GM15510 (cell line): ENCODE data around the gene EIF2B2.
A peak's percentile ranks its signal among the peaks of the same experiment; 100 is the strongest.

Source experiments
- POLR2A ChIP-seq: IDR thresholded peaks from 3 replicates; pipeline ENCODE4 v1.6.1; 2011; ENCODE audit warnings: borderline replicate concordance; ENCODE audit not compliant: insufficient read length; ENCODE audit errors: extremely low read depth

EIF2B2 gene

DNA sequence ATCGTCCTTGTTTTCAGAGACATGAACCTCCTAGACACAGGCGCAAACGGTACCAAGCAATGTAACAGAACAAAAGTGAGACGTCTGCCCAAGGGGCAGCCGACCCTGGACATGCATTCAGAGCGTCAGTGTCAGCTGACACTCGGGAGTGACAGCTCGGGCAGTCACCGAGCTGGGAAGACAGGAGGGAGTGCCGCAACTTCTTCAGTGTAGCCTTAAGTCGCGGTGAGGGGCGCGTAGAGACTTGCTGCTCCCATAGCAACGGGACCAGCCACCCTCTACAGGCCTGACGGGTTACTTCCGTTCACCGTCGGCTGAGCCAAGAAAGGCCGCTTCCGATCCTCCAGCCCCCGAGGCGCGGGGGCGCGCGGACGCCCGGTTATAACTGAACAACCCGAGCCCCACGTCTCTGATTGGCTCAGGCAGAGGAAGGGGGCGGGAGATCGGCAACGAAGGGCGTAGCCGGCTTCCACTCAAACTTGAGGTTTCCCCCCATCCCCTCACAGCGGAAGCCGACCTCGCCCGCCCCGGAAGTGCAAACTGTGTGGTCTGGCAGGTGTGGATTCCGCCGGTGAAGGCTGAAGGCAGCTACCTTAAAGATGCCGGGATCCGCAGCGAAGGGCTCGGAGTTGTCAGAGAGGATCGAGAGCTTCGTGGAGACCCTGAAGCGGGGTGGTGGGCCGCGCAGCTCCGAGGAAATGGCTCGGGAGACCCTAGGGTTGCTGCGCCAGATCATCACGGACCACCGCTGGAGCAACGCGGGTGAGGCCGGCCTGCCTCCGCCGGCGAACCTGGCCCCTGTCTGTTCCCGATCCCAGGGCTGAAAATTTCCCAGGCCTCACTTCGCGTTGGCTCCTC is at the start of gene EIF2B2:
Gene EIF2B2, plus strand, starts transcription at position 530 of the 858 bp plus-strand sequence. Its CDS starts 70 bp downstream, at position 600.
- TF ChIP-seq POLR2A = peak; percentile 63

DNA sequence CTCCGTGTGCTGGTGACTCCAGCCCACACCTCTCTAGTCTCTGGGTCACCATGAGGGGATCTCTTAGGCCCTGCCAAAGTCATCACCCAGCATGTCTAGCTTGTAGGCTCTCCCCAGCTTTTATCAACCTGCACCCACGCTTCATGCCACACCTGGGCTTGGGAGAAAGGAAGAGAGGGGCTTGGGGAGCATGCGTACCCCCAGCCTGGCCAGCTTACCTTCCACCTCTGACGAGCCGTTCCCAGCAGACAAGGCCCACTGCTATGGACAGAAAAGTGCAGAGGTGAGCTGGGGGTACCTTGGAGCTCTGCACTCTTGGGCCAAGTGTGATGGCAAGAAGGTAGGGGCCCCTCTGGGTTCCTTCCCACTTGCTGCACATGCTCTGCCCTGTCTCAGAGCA is 49.0 kb upstream of the EIF2B2 start:
- TF ChIP-seq POLR2A = no peak

DNA sequence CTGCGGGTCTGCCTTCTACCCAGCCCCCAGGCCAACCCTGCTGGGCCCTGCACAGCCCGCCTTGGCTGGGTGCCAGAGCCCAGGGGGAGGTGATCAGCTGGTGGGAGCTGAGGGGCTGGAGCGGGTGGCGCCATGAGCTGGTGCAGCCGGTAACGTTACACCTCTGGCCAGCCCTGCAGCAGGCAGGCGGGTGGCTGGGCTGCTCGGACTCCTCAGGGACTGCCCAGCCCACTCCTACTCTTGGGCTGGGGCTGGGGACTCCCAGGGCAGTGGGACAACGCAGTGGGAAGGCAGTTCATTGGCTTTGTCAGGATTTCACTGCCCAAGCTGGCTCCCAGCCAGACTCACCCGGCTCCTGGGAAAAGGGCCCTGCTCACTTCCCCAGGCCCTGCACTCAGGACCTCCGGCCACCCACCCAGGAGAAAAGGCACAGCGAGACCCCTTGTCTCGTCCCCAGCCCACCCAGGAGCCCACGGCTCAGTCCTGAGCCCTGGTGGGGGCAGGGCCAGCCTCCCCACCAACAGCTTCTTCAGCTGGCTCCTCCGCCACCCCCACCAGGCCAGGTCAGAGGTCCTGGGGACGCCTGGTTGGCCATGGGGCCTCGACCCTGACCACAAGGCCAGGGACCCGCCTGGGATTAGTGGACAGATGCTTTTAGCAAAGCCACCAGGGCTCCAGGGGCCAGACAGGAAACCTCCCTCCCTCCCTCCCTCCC is 48.3 kb upstream of the EIF2B2 start:
- TF ChIP-seq POLR2A = no peak

DNA sequence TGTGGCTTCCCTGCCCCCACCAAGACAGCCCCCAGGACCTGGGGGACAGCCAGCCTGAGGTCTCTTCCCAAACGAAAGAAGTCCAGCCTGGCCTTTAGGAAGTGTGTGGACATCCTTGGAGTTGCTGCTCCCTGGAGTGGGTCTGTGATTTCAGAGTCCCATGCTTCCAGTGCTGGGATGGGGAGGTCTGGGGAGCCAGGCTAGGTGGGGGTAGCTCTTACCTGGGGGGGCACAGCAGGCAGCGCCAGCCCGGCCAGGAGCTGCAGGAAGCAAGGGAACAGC is 47.8 kb upstream of the EIF2B2 start:
- TF ChIP-seq POLR2A = no peak

DNA sequence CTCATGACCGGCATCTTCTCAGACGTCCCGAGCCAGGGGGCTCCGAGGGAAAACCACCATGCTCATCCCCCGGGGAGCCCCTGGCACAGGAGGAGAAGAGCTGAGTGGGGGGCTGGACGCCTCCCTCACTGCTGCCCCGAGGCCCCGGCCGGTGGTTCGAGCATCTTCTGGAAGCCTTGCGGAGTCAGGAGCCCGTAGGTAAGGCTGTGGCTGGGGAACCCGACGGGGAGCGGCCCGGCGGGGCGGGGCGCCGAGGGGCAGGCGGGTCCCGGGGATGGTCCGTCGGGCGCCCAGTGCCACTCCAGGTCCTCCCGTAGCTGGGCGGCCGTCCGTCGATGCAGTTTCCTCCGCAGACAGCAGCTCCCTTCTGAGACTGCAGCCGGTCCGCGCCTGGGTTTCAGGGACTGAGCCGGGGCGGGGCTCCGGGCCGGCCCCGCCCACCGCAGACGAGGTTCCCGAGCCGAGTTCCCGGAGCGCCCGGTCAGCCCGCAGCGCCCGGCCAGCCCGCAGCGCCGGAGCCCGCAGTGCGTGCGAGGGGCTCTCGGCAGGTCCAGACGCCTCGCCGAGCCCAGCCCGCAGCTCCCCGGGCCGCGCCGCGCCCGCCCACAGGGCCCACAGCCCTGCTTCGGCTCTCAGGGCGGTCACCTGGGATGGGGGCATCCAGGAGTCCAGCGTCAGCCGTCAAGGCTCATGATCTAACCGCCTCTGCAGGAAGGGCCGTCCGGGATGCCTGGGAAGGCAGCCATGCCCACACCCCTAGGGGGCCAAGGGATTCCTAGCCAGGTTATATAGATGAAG is 47.3 kb upstream of the EIF2B2 start, which contains the start of gene PGF:
Gene PGF, minus strand, starts transcription at position 369 of the 798 bp plus-strand sequence. Its CDS starts 355 bp downstream, at position 14.
- no peak for TF ChIP-seq POLR2A

DNA sequence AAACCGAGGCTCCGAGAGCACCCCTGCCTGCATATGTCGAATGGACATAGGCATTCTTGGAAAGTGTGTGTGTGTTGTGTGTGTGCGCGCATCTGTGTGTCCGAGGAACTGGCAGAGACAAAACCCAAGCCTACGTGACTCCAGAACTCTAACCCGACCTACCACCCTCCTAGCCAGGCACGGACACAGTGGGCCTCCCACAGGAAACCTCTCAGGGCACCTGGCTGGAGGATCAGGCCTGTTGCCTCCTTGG is 46.8 kb upstream of the EIF2B2 start:
- TF ChIP-seq POLR2A = no peak

DNA sequence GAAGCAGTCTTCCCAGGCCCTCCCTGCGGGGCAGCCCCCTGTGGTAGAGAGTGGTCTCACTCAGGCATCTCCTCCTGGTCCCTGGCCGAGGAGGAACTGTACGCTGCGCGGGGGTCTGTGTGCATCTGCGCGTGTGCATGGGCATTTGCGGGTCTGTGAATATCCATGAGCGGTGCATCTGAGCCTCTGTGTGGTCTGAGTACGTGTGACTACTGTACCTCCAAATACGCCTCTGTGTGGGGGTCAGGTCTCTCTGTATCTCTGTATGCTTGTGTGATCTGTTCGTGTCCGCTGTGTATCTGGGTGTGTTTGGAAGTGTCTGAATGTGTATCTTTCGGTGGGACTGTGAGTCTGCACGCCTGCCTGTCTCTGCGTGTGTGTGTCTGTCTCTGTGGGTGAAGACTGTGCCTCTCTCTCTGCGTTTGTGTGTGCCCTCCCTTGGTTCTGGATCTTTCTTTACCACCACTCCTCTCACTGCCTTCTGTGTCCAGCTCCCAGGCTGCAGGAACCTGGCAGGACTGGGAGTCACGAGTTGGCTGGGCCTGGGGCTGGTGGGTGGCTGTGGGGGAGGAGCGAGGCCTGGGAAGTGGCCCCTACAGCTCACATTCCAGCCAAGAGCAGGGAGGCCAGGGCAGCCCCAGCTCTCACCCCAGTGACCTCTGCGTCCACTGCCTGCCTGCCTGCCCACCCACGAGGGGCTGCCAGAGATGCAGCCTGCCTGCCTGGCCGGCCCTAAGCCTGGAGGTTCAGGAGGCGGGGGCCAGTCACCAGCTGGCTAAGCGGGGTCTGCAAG is 46.2 kb upstream of the EIF2B2 start:
- TF ChIP-seq POLR2A = no peak

DNA sequence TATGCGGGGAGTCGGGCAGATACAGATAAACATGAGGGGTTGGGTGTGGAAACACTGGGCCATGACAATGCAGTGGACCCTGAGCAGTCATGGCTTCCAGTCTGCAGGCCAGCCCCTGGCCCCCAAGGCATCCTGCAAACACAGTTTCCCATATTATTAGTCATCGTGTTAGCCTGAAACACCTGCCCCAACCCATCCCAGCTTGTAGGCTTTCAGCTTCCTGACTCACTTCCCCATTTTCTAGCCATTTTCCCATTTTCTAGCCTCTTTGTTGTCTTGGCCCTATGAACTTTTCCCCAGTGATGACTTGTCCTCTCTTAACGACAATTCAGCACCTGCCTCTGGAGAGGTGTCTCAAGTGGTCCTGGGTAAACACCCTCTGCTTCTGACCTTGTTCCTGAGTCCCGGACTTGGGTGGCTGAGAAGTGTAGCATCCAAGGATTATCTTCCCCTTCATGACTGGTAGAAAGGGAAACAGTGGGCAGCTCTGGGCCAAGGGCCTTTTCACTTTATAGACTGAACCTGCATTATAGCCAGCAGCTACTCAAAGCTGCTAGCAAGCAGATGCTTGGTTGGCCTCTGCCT is 43.0 kb upstream of the EIF2B2 start:
- no peak for TF ChIP-seq POLR2A

DNA sequence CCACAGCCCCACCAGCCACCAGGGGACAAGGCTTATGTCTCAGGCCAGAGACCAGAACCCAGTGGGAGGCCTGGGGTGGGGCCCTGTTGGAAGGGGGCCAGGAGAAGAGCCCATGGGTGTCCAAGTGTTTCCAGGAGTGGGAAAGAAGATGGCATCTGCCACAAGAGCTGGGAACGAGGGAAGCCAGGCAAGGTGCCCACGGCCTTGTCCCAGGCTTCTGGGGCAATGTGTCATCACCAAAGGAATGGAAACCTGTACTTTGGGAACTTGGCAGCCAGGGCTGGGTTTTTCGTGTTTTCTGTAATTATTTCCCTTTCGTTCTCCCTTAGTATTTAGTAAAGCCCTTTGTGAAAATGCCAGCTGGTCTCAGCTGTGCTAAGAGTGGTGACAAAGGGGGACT is 42.0 kb upstream of the EIF2B2 start:
- no peak for TF ChIP-seq POLR2A

DNA sequence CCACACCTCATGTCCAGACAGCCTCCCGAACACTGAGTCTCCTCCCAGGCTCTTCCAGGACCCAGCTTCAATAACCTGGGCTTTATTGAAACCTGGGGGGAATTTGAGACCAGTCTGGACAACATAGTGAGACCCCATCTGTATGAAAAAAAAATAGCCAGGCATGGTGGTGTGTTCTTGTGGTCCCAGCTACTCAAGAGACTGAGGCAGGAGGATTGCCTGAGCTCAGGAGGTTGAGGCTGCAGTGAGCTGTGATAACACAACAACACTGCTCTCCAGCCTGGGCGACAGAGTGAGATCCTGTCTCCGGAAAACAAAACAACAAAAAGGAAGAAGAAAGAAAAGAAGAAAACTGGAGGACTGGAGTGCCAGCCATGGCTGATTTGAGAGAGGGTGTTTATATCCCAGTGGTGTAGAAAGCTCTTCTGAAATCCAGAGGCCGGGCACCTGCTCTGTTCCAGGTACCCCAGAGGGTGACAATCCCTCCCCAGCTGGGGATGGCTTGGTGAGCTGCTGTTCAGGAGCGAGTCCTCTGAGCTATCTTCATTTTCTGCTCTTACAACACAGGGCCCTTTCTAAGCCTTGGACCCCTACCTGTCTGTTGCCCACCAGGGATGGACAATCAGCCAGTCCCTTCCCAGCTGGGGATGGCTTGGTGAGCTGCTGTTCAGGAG is 41.3 kb upstream of the EIF2B2 start:
- no peak for TF ChIP-seq POLR2A

DNA sequence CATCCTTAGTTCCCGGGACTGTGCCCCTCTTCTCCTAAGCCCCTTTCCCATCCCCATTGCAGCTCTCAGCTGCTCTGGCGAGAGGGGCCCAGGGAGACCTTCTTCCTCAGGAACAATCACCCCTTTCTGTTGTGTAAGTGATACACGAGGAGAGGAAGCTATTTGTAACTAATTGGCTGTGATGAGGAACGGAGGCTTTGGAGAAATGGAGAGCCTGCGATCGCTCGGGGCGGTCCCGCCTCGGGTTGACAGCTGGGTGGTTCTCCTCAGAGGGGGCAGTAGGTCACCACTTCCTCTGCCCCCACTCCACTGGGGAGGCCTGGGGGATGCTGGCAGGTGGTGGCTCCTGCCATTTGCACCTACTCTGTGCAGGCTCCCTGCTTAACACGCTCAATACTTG is 40.7 kb upstream of the EIF2B2 start:
- no peak for TF ChIP-seq POLR2A

DNA sequence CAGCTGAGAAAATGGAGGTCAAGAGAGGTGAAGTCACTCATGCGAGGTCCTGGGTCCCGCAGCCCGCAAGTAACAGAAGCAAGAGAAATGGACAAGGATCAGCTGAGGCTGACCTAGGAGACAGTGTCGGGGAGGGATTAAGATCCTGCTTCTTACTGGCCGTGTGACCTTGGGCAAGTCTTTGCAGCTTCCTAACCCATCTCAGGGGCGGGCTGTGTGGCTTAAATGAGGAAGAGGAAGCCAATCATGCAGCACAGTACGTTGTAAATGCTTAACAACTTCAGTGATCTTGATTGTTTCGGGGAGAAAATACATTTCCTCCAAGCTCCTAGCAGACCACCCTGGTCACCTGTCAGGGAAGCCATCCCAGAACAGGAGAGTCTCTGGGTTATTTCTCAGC is 40.2 kb upstream of the EIF2B2 start:
- TF ChIP-seq POLR2A = no peak

DNA sequence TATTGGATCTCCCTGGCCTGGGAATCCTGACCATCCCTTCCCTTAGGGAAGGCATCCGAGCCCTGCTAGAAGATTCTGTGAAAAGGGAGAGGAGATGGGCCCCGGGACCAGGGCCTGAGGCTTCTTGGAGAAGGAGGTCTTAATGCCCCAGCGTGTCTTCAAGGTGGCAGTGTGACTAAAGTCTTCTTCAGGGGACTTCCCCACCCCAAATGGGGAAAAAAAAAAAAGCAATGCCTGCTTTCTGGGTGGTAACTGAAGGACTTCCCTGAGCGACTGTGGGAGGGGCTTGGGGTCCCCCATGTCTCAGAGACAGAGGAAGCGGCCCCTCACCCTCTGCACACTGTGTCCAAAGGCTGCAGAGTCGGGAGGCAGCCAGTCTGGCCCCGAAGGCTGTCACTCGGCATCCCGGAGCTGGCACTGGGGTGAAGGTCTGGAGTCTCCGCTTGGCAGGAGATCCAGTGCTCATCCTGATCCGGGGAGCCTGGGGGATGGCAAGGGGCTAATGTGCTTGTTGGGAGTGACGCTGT is 39.5 kb upstream of the EIF2B2 start:
- no peak for TF ChIP-seq POLR2A

DNA sequence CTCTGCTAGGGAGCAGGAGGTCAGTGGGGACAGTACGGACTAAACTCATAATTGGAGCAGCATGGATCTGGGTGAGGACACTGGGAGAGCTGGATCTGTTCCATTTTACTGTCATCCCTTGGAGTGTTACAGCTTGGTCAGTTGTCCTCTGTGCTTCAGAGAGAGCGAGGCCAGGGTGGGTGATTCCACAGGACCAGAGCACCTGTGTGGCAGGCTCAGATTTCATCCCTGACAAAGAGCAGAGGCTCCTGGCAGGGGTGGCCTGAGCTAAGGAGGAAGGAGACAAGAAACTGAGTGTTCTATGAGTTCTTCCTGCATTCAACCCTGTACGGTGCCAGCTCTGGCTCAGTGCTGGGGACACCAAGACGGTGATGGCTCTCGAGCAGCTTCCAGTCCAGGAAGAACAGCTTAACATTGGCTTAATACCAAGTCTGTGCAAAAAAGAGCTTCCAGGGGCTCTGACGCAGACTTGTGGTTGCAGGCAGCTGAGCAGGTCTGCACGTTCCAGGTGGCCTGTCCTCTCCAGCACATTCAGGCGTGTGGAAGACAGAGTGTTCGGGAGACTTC is 38.9 kb upstream of the EIF2B2 start:
- TF ChIP-seq POLR2A = no peak

DNA sequence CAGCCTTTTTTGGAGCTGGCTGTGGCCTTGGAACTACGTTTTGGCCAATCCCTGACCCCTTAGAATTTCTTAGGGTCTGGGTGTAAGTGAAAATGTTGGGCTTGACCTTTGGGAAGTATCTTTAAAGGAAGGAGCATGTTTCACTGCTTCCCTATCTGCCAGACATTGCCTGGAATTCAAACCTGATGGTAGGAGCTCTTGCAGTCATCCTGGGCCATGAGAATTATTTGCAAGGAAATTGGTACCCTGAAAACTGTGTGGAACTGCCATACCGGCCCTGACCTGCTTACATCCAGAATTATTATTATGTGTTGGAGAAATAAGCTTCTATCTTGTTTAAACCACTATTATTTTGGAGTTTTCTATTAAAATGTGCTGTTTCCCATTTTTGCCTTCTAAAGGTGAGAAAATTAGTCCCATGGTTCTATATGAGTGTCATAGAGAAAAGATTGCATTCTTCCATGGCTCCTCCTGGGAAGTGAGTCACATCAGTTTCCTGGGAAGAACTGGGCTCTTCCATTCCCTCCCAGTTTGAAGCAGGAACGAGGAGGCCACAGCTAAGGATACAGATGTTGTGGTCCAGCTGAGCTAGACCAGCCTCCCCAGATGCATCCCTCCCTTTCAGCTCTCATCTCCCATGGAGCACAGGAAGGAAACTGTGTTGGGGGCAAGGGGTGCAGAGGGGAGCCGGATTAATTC is 37.8 kb upstream of the EIF2B2 start:
- no peak for TF ChIP-seq POLR2A
